Activated T-cell treated with anti-CD3 and anti-CD28 coated beads for 48 hours (primary cell): ENCODE data around the gene GNA12.

Experiments used
- DNase-seq: peaks from one replicate; pipeline ENCODE4 v3.0.0-alpha.2; 2020; ENCODE audit warnings: low read depth

Gene GNA12

GRCh38 chr7:2844153-2845033 is at the start of gene GNA12:
Gene GNA12, minus strand, starts transcription at chr7:2844308. Its CDS starts 147 bp downstream, at chr7:2844161.
- peak; percentile 99 for DNase-seq

GRCh38 chr7:2893411-2893861 is 49.3 kb upstream of the GNA12 start:
- no peak for DNase-seq

GRCh38 chr7:2892549-2892948 is 48.4 kb upstream of the GNA12 start:
- DNase-seq, result no peak

GRCh38 chr7:2887816-2888215 is 43.7 kb upstream of the GNA12 start:
- no peak for DNase-seq

GRCh38 chr7:2886900-2887299 is 42.8 kb upstream of the GNA12 start:
- DNase-seq, result peak; percentile 38

- DNase-seq, result no peak
Observed at GRCh38 chr7:2886391-2886790, 42.3 kb upstream of the GNA12 start.

- DNase-seq, result no peak
Observed at GRCh38 chr7:2884161-2884560, 40.1 kb upstream of the GNA12 start.

- DNase-seq, result no peak
Observed at GRCh38 chr7:2883101-2883500, 39.0 kb upstream of the GNA12 start.

- no peak for DNase-seq
Observed at GRCh38 chr7:2882111-2882510, 38.0 kb upstream of the GNA12 start.

GRCh38 chr7:2880874-2881533 is 36.9 kb upstream of the GNA12 start:
- no peak for DNase-seq

GRCh38 chr7:2880051-2880450 is 35.9 kb upstream of the GNA12 start:
- no peak for DNase-seq

GRCh38 chr7:2879354-2879753 is 35.2 kb upstream of the GNA12 start:
- DNase-seq, result no peak

GRCh38 chr7:2878306-2878705 is 34.2 kb upstream of the GNA12 start:
- DNase-seq, result no peak

- DNase-seq, result no peak
Observed at GRCh38 chr7:2876031-2876731, 32.1 kb upstream of the GNA12 start.

GRCh38 chr7:2873686-2874551 is 29.8 kb upstream of the GNA12 start:
- DNase-seq, result no peak

- no peak for DNase-seq
Observed at GRCh38 chr7:2873146-2873545, 29.0 kb upstream of the GNA12 start.

- DNase-seq, result no peak
Observed at GRCh38 chr7:2872296-2872874, 28.3 kb upstream of the GNA12 start.

- DNase-seq, result peak; percentile 45
Observed at GRCh38 chr7:2870471-2870931, 26.4 kb upstream of the GNA12 start.

GRCh38 chr7:2869981-2870380 is 25.9 kb upstream of the GNA12 start:
- no peak for DNase-seq

GRCh38 chr7:2866601-2867000 is 22.5 kb upstream of the GNA12 start:
- DNase-seq, result no peak

- DNase-seq, result peak; percentile 62
Observed at GRCh38 chr7:2864999-2865670, 21.0 kb upstream of the GNA12 start.
